H1 (cell line): ENCODE data around the gene PET100.

Experiments
- JUND ChIP-seq: IDR thresholded peaks from 2 replicates; pipeline ENCODE4 v1.6.1; 2011; ENCODE audit warnings: mild to moderate bottlenecking, improper control_type of control experiment, low read length
- POLR2AphosphoS5 ChIP-seq: IDR thresholded peaks from 2 replicates; pipeline ENCODE4 v1.6.1; 2011; ENCODE audit warnings: low read depth, low read length
- TF ChIP-seq, protein P1 (sequence below), 3 experiments: IDR thresholded peaks; 1 replicate in 2 of 3; 2 replicates in 1 of 3; pipeline versions ENCODE4 v1.5.1 to v1.6.1; 2011; ENCODE audit warnings: low read length in 3 of 3, mild to moderate bottlenecking in 3 of 3, inconsistent platforms in 2 of 3, low read depth in 1 of 3, moderate library complexity in 1 of 3; ENCODE audit not compliant: insufficient read depth in 1 of 3; ENCODE audit errors: control extremely low read depth in 1 of 3

DNA sequence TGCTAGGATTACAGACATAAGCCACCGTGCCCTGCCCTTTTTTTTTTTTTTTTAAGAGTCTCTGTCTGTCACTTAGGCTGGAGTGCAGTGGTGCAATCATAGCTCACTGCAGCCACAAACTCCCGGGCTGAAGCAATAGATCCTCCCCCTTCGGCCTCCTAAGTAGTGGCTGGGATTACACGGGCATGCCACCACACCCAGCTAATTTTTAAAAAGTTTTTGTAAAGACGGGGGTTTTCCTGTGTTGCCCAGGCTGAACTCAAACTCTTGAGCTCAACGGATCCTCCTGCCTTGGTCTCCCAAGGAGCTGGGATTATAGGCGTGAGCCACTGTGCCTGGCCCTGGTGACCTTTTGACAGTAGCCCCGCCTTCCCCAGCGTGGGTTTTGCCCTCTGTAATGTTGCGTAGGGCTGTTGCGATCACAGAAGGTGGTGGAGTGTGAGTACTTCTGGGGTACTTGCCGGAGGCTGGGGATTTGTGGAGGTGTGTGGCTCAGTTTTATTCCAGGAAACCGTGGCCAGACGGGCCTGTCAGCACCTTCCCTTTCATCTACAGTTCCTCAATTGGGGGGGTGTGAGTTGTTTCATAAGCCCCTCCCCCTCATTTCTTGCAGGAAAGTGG is 27.6 kb downstream of the PET100 start:
- TF ChIP-seq, protein P1, sequence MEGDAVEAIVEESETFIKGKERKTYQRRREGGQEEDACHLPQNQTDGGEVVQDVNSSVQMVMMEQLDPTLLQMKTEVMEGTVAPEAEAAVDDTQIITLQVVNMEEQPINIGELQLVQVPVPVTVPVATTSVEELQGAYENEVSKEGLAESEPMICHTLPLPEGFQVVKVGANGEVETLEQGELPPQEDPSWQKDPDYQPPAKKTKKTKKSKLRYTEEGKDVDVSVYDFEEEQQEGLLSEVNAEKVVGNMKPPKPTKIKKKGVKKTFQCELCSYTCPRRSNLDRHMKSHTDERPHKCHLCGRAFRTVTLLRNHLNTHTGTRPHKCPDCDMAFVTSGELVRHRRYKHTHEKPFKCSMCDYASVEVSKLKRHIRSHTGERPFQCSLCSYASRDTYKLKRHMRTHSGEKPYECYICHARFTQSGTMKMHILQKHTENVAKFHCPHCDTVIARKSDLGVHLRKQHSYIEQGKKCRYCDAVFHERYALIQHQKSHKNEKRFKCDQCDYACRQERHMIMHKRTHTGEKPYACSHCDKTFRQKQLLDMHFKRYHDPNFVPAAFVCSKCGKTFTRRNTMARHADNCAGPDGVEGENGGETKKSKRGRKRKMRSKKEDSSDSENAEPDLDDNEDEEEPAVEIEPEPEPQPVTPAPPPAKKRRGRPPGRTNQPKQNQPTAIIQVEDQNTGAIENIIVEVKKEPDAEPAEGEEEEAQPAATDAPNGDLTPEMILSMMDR (IDR thresholded peaks at IDR 0.05; ENCODE audit: control extremely low read depth in 1 of 3, insufficient read depth in 1 of 3, low read depth in 1 of 3, low read length in 3 of 3), result no peak
- no peak for TF ChIP-seq JUND
- TF ChIP-seq POLR2AphosphoS5, result no peak
